Hepatic stellate cell (primary cell): ENCODE measurements around the gene COMMD2.

ENCODE experiments used
- DNase-seq: peaks from one replicate; pipeline ENCODE4 v3.0.0; 2011; ENCODE audit warnings: low spot score

Gene COMMD2

GRCh38 chr3:149702691-149703441, 49.4 kb downstream of the COMMD2 start:
- peak; percentile 75 for DNase-seq

GRCh38 chr3:149701977-149702350, 50.3 kb downstream of the COMMD2 start:
- no peak for DNase-seq

- no peak for DNase-seq
Measured at GRCh38 chr3:149701206-149701976, 50.9 kb downstream of the COMMD2 start.
